Esophagus muscularis mucosa (tissue), 4 donors: ENCODE measurements around the gene NAV3. TPM values are rescaled to one million over a fixed set of nuclear protein-coding genes. Genes with fewer than 3 reads are reported as not detected.

ENCODE experiments used
- DNase-seq: peaks from one replicate; pipeline ENCODE4 v3.0.0-alpha.2; 2017; ENCODE audit errors: extremely low spot score
- H3K27ac ChIP-seq, 4 donors: fragments of 200-600 bp; sonication (generic); replicated peaks in 1 of 4; 1 replicate in 3 of 4; 2 replicates in 1 of 4; pipeline ENCODE4 v1.5.1; 2016 to 2019; ENCODE audit warnings: mild to moderate bottlenecking in 1 of 4
- H3K27me3 ChIP-seq, 4 donors: fragments of 200-600 bp; sonication (generic); one replicate each; pipeline versions ENCODE4 v1.5.1 to v1.6.0; 2016 to 2019
- H3K36me3 ChIP-seq, 4 donors: fragments of 200-600 bp; sonication (generic); one replicate each; pipeline ENCODE4 v1.5.1; 2016 to 2019
- H3K4me1 ChIP-seq, 4 donors: fragments of 200-600 bp; sonication (generic); one replicate each; pipeline ENCODE4 v1.5.1; 2016 to 2019
- H3K4me3 ChIP-seq, 4 donors: fragments of 200-600 bp; sonication (generic); 1 replicate in 2 of 4; 2 replicates in 2 of 4; pipeline ENCODE4 v1.5.1; 2016 to 2019; ENCODE audit warnings: mild to moderate bottlenecking in 4 of 4, moderate library complexity in 1 of 4
- H3K9me3 ChIP-seq, 4 donors: fragments of 200-600 bp; sonication (generic); 1 replicate in 3 of 4; 2 replicates in 1 of 4; pipeline ENCODE4 v1.5.1; 2016 to 2019
- CTCF ChIP-seq, 3 experiments: fragments of 200-600 bp in 2 of 3; fragments of 450-650 bp in 1 of 3; sonication (generic) in 2 of 3; IDR thresholded peaks; one replicate each; pipeline ENCODE4 v1.5.1; 2017 to 2019; ENCODE audit warnings: antibody characterized with exemption in 3 of 3, mild to moderate bottlenecking in 2 of 3, moderate library complexity in 1 of 3
- EP300 ChIP-seq: sonication (generic); formaldehyde crosslinking; IDR thresholded peaks from one replicate; pipeline ENCODE4 v1.6.1; 2017; ENCODE audit warnings: antibody characterized with exemption
- POLR2A ChIP-seq: fragments of 450-650 bp; IDR thresholded peaks from one replicate; pipeline ENCODE4 v1.6.1; 2017; ENCODE audit warnings: antibody characterized with exemption, moderate library complexity, mild to moderate bottlenecking, low read depth
- POLR2AphosphoS5 ChIP-seq, 2 donors: sonication (generic); formaldehyde crosslinking; IDR thresholded peaks; one replicate each; pipeline ENCODE4 v1.6.1; 2017; ENCODE audit warnings: antibody characterized with exemption in 2 of 2
- WGBS: methylation state at CpG from one replicate; pipeline ENCODE4 v1.1.5; 2018; 5-methylcytosine and 5-hydroxymethylcytosine counted together
- intact Hi-C: fragments of 100-400 bp; cut with DNase I; formaldehyde crosslinking; loops from one replicate; pipeline ENCODE4 v1.15.1; 2023
- total RNA-seq, 4 donors: library from RNA; depleted of rRNA; stranded (reverse); fragments of >200 nt; gene quantifications; one replicate each; pipeline versions ENCODE4 v1.1.0 to v1.2.1, GENCODE V29; 2016

NAV3 gene
- total RNA-seq, 4 donors from 2014 or later: 4.3 to 9.6 (median 5.4) TPM

GRCh38 chr12:77847680-77848431, 17.2 kb downstream of the NAV3 start:
- no peak for DNase-seq

GRCh38 chr12:77850129-77850528, 19.4 kb downstream of the NAV3 start:
- H3K27me3 ChIP-seq: no peaks in the 10 kb centered on the region
- H3K4me1 ChIP-seq: peaks cover 8 to 19% (median 16%) of the 10 kb centered on the region in 4 donors
- WGBS: 78% methylated on average over 2 of the region's 2 CpGs
- no peak overlapping the region for H3K4me3 ChIP-seq
- DNase-seq: no peak
- intact Hi-C loops: no loop called here
- no peaks in the 10 kb centered on the region for H3K9me3 ChIP-seq
- TF ChIP-seq POLR2AphosphoS5 (IDR thresholded peaks at IDR 0.05) (no peak), EP300 (no peak), POLR2A (no peak)
- no peaks in the 10 kb centered on the region for H3K36me3 ChIP-seq
- no peak overlapping the region for H3K27ac ChIP-seq

More at GRCh38 chr12:77847680-77848431, 17.2 kb downstream of the NAV3 start:
- Histone ChIP-seq H3K9me3 (no peaks in the 10 kb centered on the region), H3K4me3 (no peak overlapping the region), H3K27ac (peak overlapping the region; percentile 7 to 57 (median 40)), H3K4me1 (peaks cover 8 to 19% (median 16%) of the 10 kb centered on the region in 4 donors), H3K36me3 (no peaks in the 10 kb centered on the region), H3K27me3 (no peaks in the 10 kb centered on the region)
- WGBS: 11% methylated on average over 3 of the region's 3 CpGs
- TF ChIP-seq POLR2AphosphoS5 (IDR thresholded peaks at IDR 0.05) (no peak), POLR2A (no peak), CTCF (IDR thresholded peaks at IDR 0.05) (no peak), EP300 (no peak)
- intact Hi-C loops: no loop called here

GRCh38 chr12:77850698-77851097, 20.0 kb downstream of the NAV3 start:
- H3K27me3 ChIP-seq: no peaks in the 10 kb centered on the region
- H3K27ac ChIP-seq: no peak overlapping the region
- H3K4me1 ChIP-seq: peaks cover 8 to 19% (median 16%) of the 10 kb centered on the region in 4 donors
- no peaks in the 10 kb centered on the region for H3K9me3 ChIP-seq
- no peak for TF ChIP-seq EP300
- no peak for TF ChIP-seq POLR2A
- TF ChIP-seq POLR2AphosphoS5 (IDR thresholded peaks at IDR 0.05): no peak
- no peak for TF ChIP-seq CTCF (IDR thresholded peaks at IDR 0.05)
- 97% methylated on average over 2 of the region's 2 CpGs for WGBS
- no peak overlapping the region for H3K4me3 ChIP-seq
- DNase-seq: no peak
- intact Hi-C loops: no loop called here
- no peaks in the 10 kb centered on the region for H3K36me3 ChIP-seq

GRCh38 chr12:77855548-77855947, 24.9 kb downstream of the NAV3 start:
- 78% methylated on average over 5 of the region's 5 CpGs for WGBS
- intact Hi-C loops: no loop called here
- Histone ChIP-seq H3K36me3 (no peaks in the 10 kb centered on the region), H3K27ac (no peak overlapping the region), H3K27me3 (no peaks in the 10 kb centered on the region), H3K4me3 (no peak overlapping the region), H3K4me1 (peaks cover 0 to 1% (median 0%) of the 10 kb centered on the region in 4 donors), H3K9me3 (no peaks in the 10 kb centered on the region)
- no peak for DNase-seq
- TF ChIP-seq POLR2A (no peak), EP300 (no peak)

GRCh38 chr12:77861317-77861716, 30.6 kb downstream of the NAV3 start:
- no peaks in the 10 kb centered on the region for H3K27me3 ChIP-seq
- H3K9me3 ChIP-seq: no peaks in the 10 kb centered on the region
- intact Hi-C loops: no loop called here
- no peak for DNase-seq
- no peak overlapping the region for H3K4me3 ChIP-seq
- H3K4me1 ChIP-seq: peaks cover 0 to 9% (median 3%) of the 10 kb centered on the region in 4 donors
- TF ChIP-seq POLR2A: no peak
- TF ChIP-seq POLR2AphosphoS5 (IDR thresholded peaks at IDR 0.05): no peak
- TF ChIP-seq EP300: no peak
- no peak for TF ChIP-seq CTCF (IDR thresholded peaks at IDR 0.05)
- H3K27ac ChIP-seq: no peak overlapping the region
- no peaks in the 10 kb centered on the region for H3K36me3 ChIP-seq
